ENCODE data around the gene B3GNT5.
"Not testable (repeated sequence)": the region's sequence is repeated elsewhere in the genome, so short reads cannot be mapped to it uniquely, and the experiment has no call there.

The B3GNT5 gene

GRCh38 chr3:183252973-183253527, at the start of gene B3GNT5:
TSS of gene B3GNT5 (plus strand) at chr3:183253253. CDS start at chr3:183269799, 16,546 bp downstream.
- DNase-seq = no peak

- DNase-seq = no peak
Observed at GRCh38 chr3:183203670-183204069, 49.4 kb upstream of the B3GNT5 start.

GRCh38 chr3:183208260-183208659, 44.8 kb upstream of the B3GNT5 start:
- no peak for DNase-seq

GRCh38 chr3:183208800-183209199, 44.3 kb upstream of the B3GNT5 start:
- DNase-seq = no peak

- DNase-seq = no peak
Observed at GRCh38 chr3:183210341-183210740, 42.7 kb upstream of the B3GNT5 start.

- no peak for DNase-seq
Observed at GRCh38 chr3:183210862-183211341, 42.2 kb upstream of the B3GNT5 start.

GRCh38 chr3:183211352-183211751, 41.7 kb upstream of the B3GNT5 start:
- DNase-seq = no peak

- DNase-seq = no peak
Observed at GRCh38 chr3:183212096-183212495, 41.0 kb upstream of the B3GNT5 start.

GRCh38 chr3:183212565-183212964, 40.5 kb upstream of the B3GNT5 start:
- no peak for DNase-seq

GRCh38 chr3:183213415-183214276, 39.4 kb upstream of the B3GNT5 start:
- no peak for DNase-seq

GRCh38 chr3:183214277-183214612, 38.8 kb upstream of the B3GNT5 start:
- DNase-seq = no peak

- DNase-seq = no peak
Observed at GRCh38 chr3:183215591-183216202, 37.4 kb upstream of the B3GNT5 start.

- no peak for DNase-seq
Observed at GRCh38 chr3:183217548-183218332, 35.3 kb upstream of the B3GNT5 start.

- no peak for DNase-seq
Observed at GRCh38 chr3:183218826-183219225, 34.2 kb upstream of the B3GNT5 start.

GRCh38 chr3:183220828-183221227, 32.2 kb upstream of the B3GNT5 start:
- DNase-seq = no peak

- DNase-seq = no peak
Observed at GRCh38 chr3:183222631-183223235, 30.3 kb upstream of the B3GNT5 start.

- DNase-seq = no peak
Observed at GRCh38 chr3:183224180-183224970, 28.7 kb upstream of the B3GNT5 start.

GRCh38 chr3:183226333-183226890, 26.6 kb upstream of the B3GNT5 start:
- no peak for DNase-seq

GRCh38 chr3:183227586-183227985, 25.5 kb upstream of the B3GNT5 start:
- DNase-seq = no peak

GRCh38 chr3:183229178-183229577, 23.9 kb upstream of the B3GNT5 start:
- DNase-seq = no peak

GRCh38 chr3:183230251-183230650, 22.8 kb upstream of the B3GNT5 start:
- not testable (repeated sequence) for DNase-seq

GRCh38 chr3:183230826-183231225, 22.2 kb upstream of the B3GNT5 start:
- no peak for DNase-seq

Measured in NCI-H1092 (cell line).